OCI-LY3 (cell line): ENCODE measurements around the gene TMEM94.

Source experiments
- EZH2phosphoT487 ChIP-seq: fragments of 200-600 bp; shearing (Covaris generic); IDR thresholded peaks from 2 replicates; pipeline ENCODE4 v1.6.1; 2018; ENCODE audit warnings: antibody characterized with exemption, mixed run types, low read depth
- TF ChIP-seq, protein P1 (sequence below): fragments of 200-600, 300-600 bp; sonication (generic); IDR thresholded peaks from 2 replicates; pipeline ENCODE4 v1.5.1; 2014; ENCODE audit warnings: antibody characterized with exemption, low read length, low read depth

- TF ChIP-seq, protein P1, sequence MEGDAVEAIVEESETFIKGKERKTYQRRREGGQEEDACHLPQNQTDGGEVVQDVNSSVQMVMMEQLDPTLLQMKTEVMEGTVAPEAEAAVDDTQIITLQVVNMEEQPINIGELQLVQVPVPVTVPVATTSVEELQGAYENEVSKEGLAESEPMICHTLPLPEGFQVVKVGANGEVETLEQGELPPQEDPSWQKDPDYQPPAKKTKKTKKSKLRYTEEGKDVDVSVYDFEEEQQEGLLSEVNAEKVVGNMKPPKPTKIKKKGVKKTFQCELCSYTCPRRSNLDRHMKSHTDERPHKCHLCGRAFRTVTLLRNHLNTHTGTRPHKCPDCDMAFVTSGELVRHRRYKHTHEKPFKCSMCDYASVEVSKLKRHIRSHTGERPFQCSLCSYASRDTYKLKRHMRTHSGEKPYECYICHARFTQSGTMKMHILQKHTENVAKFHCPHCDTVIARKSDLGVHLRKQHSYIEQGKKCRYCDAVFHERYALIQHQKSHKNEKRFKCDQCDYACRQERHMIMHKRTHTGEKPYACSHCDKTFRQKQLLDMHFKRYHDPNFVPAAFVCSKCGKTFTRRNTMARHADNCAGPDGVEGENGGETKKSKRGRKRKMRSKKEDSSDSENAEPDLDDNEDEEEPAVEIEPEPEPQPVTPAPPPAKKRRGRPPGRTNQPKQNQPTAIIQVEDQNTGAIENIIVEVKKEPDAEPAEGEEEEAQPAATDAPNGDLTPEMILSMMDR: no peak
- TF ChIP-seq EZH2phosphoT487: no peak
Measured at GRCh38 chr17:75445296-75445695, 11.1 kb upstream of the TMEM94 start.
